Astrocyte of the cerebellum (primary cell): Measurements from ENCODE around the gene IFNE.

Source experiments
- DNase-seq: peaks from one replicate; pipeline ENCODE4 v3.0.0-alpha.2; 2011; ENCODE audit warnings: low read depth
- H3K4me3 ChIP-seq: 2 replicates; pipeline ENCODE4 v1.5.1; 2011; ENCODE audit warnings: mild to moderate bottlenecking, low read depth, low read length, moderate library complexity
- CTCF ChIP-seq: IDR thresholded peaks from 2 replicates; pipeline ENCODE4 v1.5.1; 2012; ENCODE audit warnings: low read length, low read depth, moderate library complexity, mild to moderate bottlenecking; ENCODE audit errors: missing control alignments
- in situ Hi-C: cut with HindIII; loops from 2 replicates; pipeline ENCODE4 v1.10.0; 2017; ENCODE audit warnings: low sequenced_read_pairs

Gene IFNE

DNA sequence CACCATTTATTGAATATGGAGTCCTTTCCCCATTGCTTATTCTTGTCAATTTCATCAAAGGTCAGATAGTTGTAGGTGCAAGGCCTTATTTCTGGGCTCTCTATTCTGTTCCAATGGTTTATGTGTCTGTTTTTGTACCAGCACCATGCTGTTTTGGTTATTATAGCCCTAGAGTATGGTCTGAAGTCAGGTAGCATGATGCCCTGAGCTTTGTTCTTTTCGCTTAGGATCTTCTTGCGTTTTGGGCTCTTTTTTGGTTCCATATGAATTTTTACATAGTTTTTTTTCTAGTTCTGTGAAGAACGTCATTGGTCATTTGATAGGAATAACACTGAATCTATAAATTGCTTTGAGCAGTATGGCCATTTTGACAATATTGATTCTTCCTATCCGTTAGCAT, 40.2 kb upstream of the IFNE start:
- no peak for TF ChIP-seq CTCF
- no peak overlapping the region for H3K4me3 ChIP-seq
- in situ Hi-C loops = no loop called here
- no peak for DNase-seq

- no peak overlapping the region for H3K4me3 ChIP-seq
- in situ Hi-C loops = no loop called here
- DNase-seq = no peak
- no peak for TF ChIP-seq CTCF
Observed at GRCh38 chr9:21521448-21521847, 39.3 kb upstream of the IFNE start.

- in situ Hi-C loops = no loop called here
- no peak overlapping the region for H3K4me3 ChIP-seq
- TF ChIP-seq CTCF = no peak
- DNase-seq = no peak
Observed at GRCh38 chr9:21520501-21521228, 38.6 kb upstream of the IFNE start.

- no peak overlapping the region for H3K4me3 ChIP-seq
- in situ Hi-C loops = no loop called here
- TF ChIP-seq CTCF = no peak
- no peak for DNase-seq
Observed at GRCh38 chr9:21519855-21520434, 37.8 kb upstream of the IFNE start.

GRCh38 chr9:21516796-21517195, 34.7 kb upstream of the IFNE start:
- in situ Hi-C loops = no loop called here
- no peak for TF ChIP-seq CTCF
- no peak overlapping the region for H3K4me3 ChIP-seq
- DNase-seq = no peak

- TF ChIP-seq CTCF = no peak
- no peak for DNase-seq
- H3K4me3 ChIP-seq = no peak overlapping the region
- in situ Hi-C loops = no loop called here
Observed at GRCh38 chr9:21513431-21513830, 31.3 kb upstream of the IFNE start.
